BE2C (cell line): ENCODE measurements around the gene LRRC26.

Experiments used
- DNase-seq: peaks from one replicate; pipeline ENCODE4 v3.0.0-alpha.2; 2020
- H3K27me3 ChIP-seq: fragments of 250-450 bp; sonication (Bioruptor Pico); 2 replicates; pipeline ENCODE4 v1.5.1; 2020; ENCODE audit warnings: mild to moderate bottlenecking
- H3K36me3 ChIP-seq: fragments of 250-450 bp; sonication (Bioruptor Pico); 2 replicates; pipeline ENCODE4 v1.5.1; 2020; ENCODE audit warnings: mild to moderate bottlenecking
- H3K4me1 ChIP-seq: fragments of 250-450 bp; sonication (Bioruptor Pico); 2 replicates; pipeline ENCODE4 v1.5.1; 2020
- H3K4me3 ChIP-seq: 2 replicates; pipeline ENCODE4 v1.5.1; 2011; ENCODE audit warnings: low read depth, low read length
- H3K9me3 ChIP-seq: fragments of 250-450 bp; sonication (Bioruptor Pico); 2 replicates; pipeline ENCODE4 v1.5.1; 2020
- CTCF ChIP-seq: IDR thresholded peaks from 2 replicates; pipeline ENCODE4 v1.5.1; 2012; ENCODE audit warnings: mild to moderate bottlenecking, low read depth, low read length

The LRRC26 gene

GRCh38 chr9:137206602-137207001, 36.8 kb upstream of the LRRC26 start:
- Histone ChIP-seq H3K4me3 (peak overlapping the region; percentile 98), H3K36me3 (no peaks in the 10 kb centered on the region), H3K9me3 (no peaks in the 10 kb centered on the region), H3K27me3 (no peaks in the 10 kb centered on the region), H3K4me1 (peaks cover 4% of the 10 kb centered on the region)
- DNase-seq, result no peak
- TF ChIP-seq CTCF, result no peak

GRCh38 chr9:137205126-137206069, 35.5 kb upstream of the LRRC26 start, which contains the start of the genes NDOR1 and TMEM203:
Gene NDOR1 (plus strand): TSS chr9:137205700. CDS start chr9:137205778, 78 bp downstream.
Gene TMEM203 (minus strand): TSS chr9:137205648. CDS start chr9:137205414, 234 bp downstream.
- Histone ChIP-seq H3K36me3 (no peaks in the 10 kb centered on the region), H3K4me3 (peak within 1 kb of the TSS; percentile 98), H3K9me3 (no peaks in the 10 kb centered on the region), H3K4me1 (peaks cover 6% of the 10 kb centered on the region), H3K27me3 (no peaks in the 10 kb centered on the region)
- no peak for TF ChIP-seq CTCF
- DNase-seq, result peak; percentile 94

- no peak for DNase-seq
- Histone ChIP-seq H3K27me3 (no peaks in the 10 kb centered on the region), H3K36me3 (no peaks in the 10 kb centered on the region), H3K9me3 (no peaks in the 10 kb centered on the region), H3K4me1 (peaks cover 6% of the 10 kb centered on the region), H3K4me3 (peak overlapping the region; percentile 98)
- no peak for TF ChIP-seq CTCF
These were observed 34.9 kb upstream of the LRRC26 start for GRCh38 chr9:137204731-137205125.

GRCh38 chr9:137202966-137203365, 33.1 kb upstream of the LRRC26 start:
- Histone ChIP-seq H3K36me3 (no peaks in the 10 kb centered on the region), H3K27me3 (no peaks in the 10 kb centered on the region), H3K9me3 (no peaks in the 10 kb centered on the region), H3K4me3 (no peak overlapping the region), H3K4me1 (peaks cover 9% of the 10 kb centered on the region)
- peak; percentile 80 for DNase-seq
- no peak for TF ChIP-seq CTCF

- Histone ChIP-seq H3K36me3 (no peaks in the 10 kb centered on the region), H3K4me1 (peaks cover 9% of the 10 kb centered on the region), H3K27me3 (no peaks in the 10 kb centered on the region), H3K4me3 (peak overlapping the region; percentile 74), H3K9me3 (no peaks in the 10 kb centered on the region)
- DNase-seq, result no peak
- no peak for TF ChIP-seq CTCF
These were observed 31.5 kb upstream of the LRRC26 start for GRCh38 chr9:137201205-137201868.
